ENCODE results near the gene CCDC183. TPM values are rescaled to one million over a fixed set of nuclear protein-coding genes. Genes with fewer than 3 reads are reported as not detected.

Gene CCDC183
- total RNA-seq, 1 experiment from 2014 or later, result not detected

GRCh38 chr9:136804509-136805206, 8.5 kb downstream of the CCDC183 start:
- H3K36me3 ChIP-seq (ENCODE audit: insufficient read depth, low read length), result peaks cover 3% of the 10 kb centered on the region; the same call in 1 of the 2 replicates
- no peak overlapping the region for H2AFZ ChIP-seq (ENCODE audit: low read length)
- H3K27me3 ChIP-seq (ENCODE audit: low read length), result no peaks in the 10 kb centered on the region
- no peak overlapping the region for H3K4me2 ChIP-seq (ENCODE audit: low read depth, low read length, poor library complexity, severe bottlenecking)
- H3K9ac ChIP-seq (ENCODE audit: low read length), result no peak overlapping the region
- H3K27ac ChIP-seq (ENCODE audit: low read length), result no peak overlapping the region
- peaks cover 31% of the 10 kb centered on the region for H3K79me2 ChIP-seq (ENCODE audit: low read length)
- no peaks in the 10 kb centered on the region for H3K9me2 ChIP-seq (replicated peaks; ENCODE audit: insufficient read depth, low read length)
- H3K9me3 ChIP-seq (ENCODE audit: low read length), result no peaks in the 10 kb centered on the region
- H3K4me1 ChIP-seq (ENCODE audit: low read length), result peaks cover 39% of the 10 kb centered on the region
- no peak for DNase-seq
- H4K20me1 ChIP-seq (ENCODE audit: insufficient read depth, low read depth, low read length), result 0 out of 2 replicates have a peak, but pooled peaks cover 8% of the 10 kb centered on the region
- H3K4me3 ChIP-seq (ENCODE audit: low read length), result no peak overlapping the region

GRCh38 chr9:136805207-136805740, 9.1 kb downstream of the CCDC183 start:
- Histone ChIP-seq H3K27me3 (ENCODE audit: low read length) (no peaks in the 10 kb centered on the region), H3K79me2 (ENCODE audit: low read length) (peaks cover 37% of the 10 kb centered on the region), H3K9me3 (ENCODE audit: low read length) (no peaks in the 10 kb centered on the region), H3K27ac (ENCODE audit: low read length) (no peak overlapping the region), H3K36me3 (ENCODE audit: insufficient read depth, low read length) (peaks cover 9% of the 10 kb centered on the region; the same call in 1 of the 2 replicates), H3K4me2 (ENCODE audit: low read depth, low read length, poor library complexity, severe bottlenecking) (no peak overlapping the region), H3K4me3 (ENCODE audit: low read length) (no peak overlapping the region), H4K20me1 (ENCODE audit: insufficient read depth, low read depth, low read length) (0 out of 2 replicates have a peak, but pooled peaks cover 7% of the 10 kb centered on the region), H3K9me2 (replicated peaks; ENCODE audit: insufficient read depth, low read length) (no peaks in the 10 kb centered on the region), H2AFZ (ENCODE audit: low read length) (no peak overlapping the region), H3K4me1 (ENCODE audit: low read length) (peaks cover 40% of the 10 kb centered on the region), H3K9ac (ENCODE audit: low read length) (no peak overlapping the region)
- no peak for DNase-seq

GRCh38 chr9:136806067-136806466, 9.9 kb downstream of the CCDC183 start:
- Histone ChIP-seq H3K27ac (ENCODE audit: low read length) (no peak overlapping the region), H4K20me1 (ENCODE audit: insufficient read depth, low read depth, low read length) (no peaks in the 10 kb centered on the region), H2AFZ (ENCODE audit: low read length) (no peak overlapping the region), H3K79me2 (ENCODE audit: low read length) (peaks cover 45% of the 10 kb centered on the region), H3K4me3 (ENCODE audit: low read length) (peak overlapping the region; percentile 99), H3K9ac (ENCODE audit: low read length) (peak overlapping the region; percentile 100), H3K4me2 (ENCODE audit: low read depth, low read length, poor library complexity, severe bottlenecking) (peak overlapping the region; percentile 99), H3K36me3 (ENCODE audit: insufficient read depth, low read length) (peaks cover 15% of the 10 kb centered on the region; the same call in 1 of the 2 replicates), H3K4me1 (ENCODE audit: low read length) (peaks cover 37% of the 10 kb centered on the region), H3K27me3 (ENCODE audit: low read length) (no peaks in the 10 kb centered on the region), H3K9me3 (ENCODE audit: low read length) (no peaks in the 10 kb centered on the region), H3K9me2 (replicated peaks; ENCODE audit: insufficient read depth, low read length) (no peaks in the 10 kb centered on the region)
- no peak for DNase-seq

- no peak for DNase-seq
- Histone ChIP-seq H2AFZ (ENCODE audit: low read length) (no peak overlapping the region), H3K4me1 (ENCODE audit: low read length) (peaks cover 36% of the 10 kb centered on the region), H3K9me2 (replicated peaks; ENCODE audit: insufficient read depth, low read length) (no peaks in the 10 kb centered on the region), H3K27ac (ENCODE audit: low read length) (peak overlapping the region; percentile 65; the same call in 1 of the 2 replicates), H3K27me3 (ENCODE audit: low read length) (no peaks in the 10 kb centered on the region), H4K20me1 (ENCODE audit: insufficient read depth, low read depth, low read length) (no peaks in the 10 kb centered on the region), H3K4me2 (ENCODE audit: low read depth, low read length, poor library complexity, severe bottlenecking) (peak overlapping the region; percentile 99), H3K9me3 (ENCODE audit: low read length) (no peaks in the 10 kb centered on the region), H3K4me3 (ENCODE audit: low read length) (peak overlapping the region; percentile 99), H3K79me2 (ENCODE audit: low read length) (peaks cover 51% of the 10 kb centered on the region), H3K36me3 (ENCODE audit: insufficient read depth, low read length) (peaks cover 16% of the 10 kb centered on the region; the same call in 1 of the 2 replicates), H3K9ac (ENCODE audit: low read length) (peak overlapping the region; percentile 100)
Measured at GRCh38 chr9:136806631-136807201, 10.6 kb downstream of the CCDC183 start.

- H3K36me3 ChIP-seq (ENCODE audit: insufficient read depth, low read length), result peaks cover 16% of the 10 kb centered on the region; the same call in 1 of the 2 replicates
- H3K9me3 ChIP-seq (ENCODE audit: low read length), result no peaks in the 10 kb centered on the region
- no peaks in the 10 kb centered on the region for H4K20me1 ChIP-seq (ENCODE audit: insufficient read depth, low read depth, low read length)
- peak; percentile 93 for DNase-seq
- H3K9ac ChIP-seq (ENCODE audit: low read length), result peak within 1 kb of the TSS; percentile 100
- peak within 1 kb of the TSS; percentile 99 for H3K4me3 ChIP-seq (ENCODE audit: low read length)
- H2AFZ ChIP-seq (ENCODE audit: low read length), result peak within 1 kb of the TSS; percentile 62; the same call in 1 of the 2 replicates
- H3K79me2 ChIP-seq (ENCODE audit: low read length), result peaks cover 58% of the 10 kb centered on the region
- H3K4me2 ChIP-seq (ENCODE audit: low read depth, low read length, poor library complexity, severe bottlenecking), result peak within 1 kb of the TSS; percentile 99
- H3K27me3 ChIP-seq (ENCODE audit: low read length), result no peaks in the 10 kb centered on the region
- peak within 1 kb of the TSS; percentile 69 for H3K27ac ChIP-seq (ENCODE audit: low read length)
- H3K4me1 ChIP-seq (ENCODE audit: low read length), result peaks cover 38% of the 10 kb centered on the region
- no peaks in the 10 kb centered on the region for H3K9me2 ChIP-seq (replicated peaks; ENCODE audit: insufficient read depth, low read length)
Measured at GRCh38 chr9:136807281-136808074, 11.3 kb downstream of the CCDC183 start, which contains the start of gene RABL6. RABL6 (plus strand) TSS chr9:136807948; CDS start chr9:136808197, 249 bp downstream.

- Histone ChIP-seq H3K4me1 (ENCODE audit: low read length) (peaks cover 38% of the 10 kb centered on the region), H3K9me2 (replicated peaks; ENCODE audit: insufficient read depth, low read length) (no peaks in the 10 kb centered on the region), H3K9me3 (ENCODE audit: low read length) (no peaks in the 10 kb centered on the region), H3K79me2 (ENCODE audit: low read length) (peaks cover 66% of the 10 kb centered on the region), H3K27me3 (ENCODE audit: low read length) (no peaks in the 10 kb centered on the region), H2AFZ (ENCODE audit: low read length) (no peak overlapping the region; the same call in 1 of the 2 replicates), H4K20me1 (ENCODE audit: insufficient read depth, low read depth, low read length) (no peaks in the 10 kb centered on the region), H3K9ac (ENCODE audit: low read length) (peak overlapping the region; percentile 100), H3K27ac (ENCODE audit: low read length) (peak overlapping the region; percentile 69), H3K4me2 (ENCODE audit: low read depth, low read length, poor library complexity, severe bottlenecking) (peak overlapping the region; percentile 96), H3K4me3 (ENCODE audit: low read length) (peak overlapping the region; percentile 98), H3K36me3 (ENCODE audit: insufficient read depth, low read length) (peaks cover 16% of the 10 kb centered on the region; the same call in 1 of the 2 replicates)
- peak; percentile 74 for DNase-seq
Measured at GRCh38 chr9:136808075-136808805, 12.1 kb downstream of the CCDC183 start.

- H4K20me1 ChIP-seq (ENCODE audit: insufficient read depth, low read depth, low read length), result no peaks in the 10 kb centered on the region
- no peak for DNase-seq
- peak overlapping the region; percentile 100 for H3K9ac ChIP-seq (ENCODE audit: low read length)
- peaks cover 71% of the 10 kb centered on the region for H3K79me2 ChIP-seq (ENCODE audit: low read length)
- H3K27me3 ChIP-seq (ENCODE audit: low read length), result no peaks in the 10 kb centered on the region
- peak overlapping the region; percentile 96 for H3K4me2 ChIP-seq (ENCODE audit: low read depth, low read length, poor library complexity, severe bottlenecking)
- H3K9me2 ChIP-seq (replicated peaks; ENCODE audit: insufficient read depth, low read length), result no peaks in the 10 kb centered on the region
- no peak overlapping the region for H2AFZ ChIP-seq (ENCODE audit: low read length)
- H3K4me1 ChIP-seq (ENCODE audit: low read length), result peaks cover 38% of the 10 kb centered on the region
- H3K27ac ChIP-seq (ENCODE audit: low read length), result no peak overlapping the region; the same call in 1 of the 2 replicates
- no peaks in the 10 kb centered on the region for H3K9me3 ChIP-seq (ENCODE audit: low read length)
- H3K4me3 ChIP-seq (ENCODE audit: low read length), result peak overlapping the region; percentile 98
- H3K36me3 ChIP-seq (ENCODE audit: insufficient read depth, low read length), result peaks cover 16% of the 10 kb centered on the region; the same call in 1 of the 2 replicates
Measured at GRCh38 chr9:136808806-136809158, 12.6 kb downstream of the CCDC183 start.
